GM18507 (cell line): ENCODE results near the gene SLC22A23.

ENCODE experiments used
- DNase-seq: peaks from one replicate; pipeline ENCODE4 v3.0.0; 2011; ENCODE audit warnings: low read depth; ENCODE audit not compliant: insufficient read length; ENCODE audit errors: extremely low spot score
- FAIRE-seq: peaks from 2 replicates; lab custom pipeline; 2011; peaks lifted over from hg19 to GRCh38; lab: Jason Lieb, UNC

The SLC22A23 gene

GRCh38 chr6:3228771-3229565 lies 227.9 kb downstream of the SLC22A23 start:
- DNase-seq (no peak), FAIRE-seq (peak; percentile 39)

- DNase-seq (no peak), FAIRE-seq (no peak)
These were observed 228.7 kb downstream of the SLC22A23 start for GRCh38 chr6:3228046-3228671.

- FAIRE-seq: no peak
- DNase-seq: no peak
These were observed 229.3 kb downstream of the SLC22A23 start, which contains the start of gene TUBB2B for GRCh38 chr6:3227363-3228045. Gene TUBB2B, minus strand, starts transcription at chr6:3227653. Its CDS starts 110 bp downstream, at chr6:3227543.

GRCh38 chr6:3226481-3227362 lies 230.1 kb downstream of the SLC22A23 start:
- DNase-seq: no peak
- FAIRE-seq: no peak

- DNase-seq (no peak), FAIRE-seq (no peak)
These were observed 230.8 kb downstream of the SLC22A23 start for GRCh38 chr6:3226042-3226441.

- FAIRE-seq: no peak
- no peak for DNase-seq
These were observed 234.3 kb downstream of the SLC22A23 start for GRCh38 chr6:3222506-3223038.

- no peak for FAIRE-seq
- no peak for DNase-seq
These were observed 235.3 kb downstream of the SLC22A23 start for GRCh38 chr6:3221578-3221977.

- DNase-seq (no peak), FAIRE-seq (no peak)
These were observed 236.5 kb downstream of the SLC22A23 start for GRCh38 chr6:3220366-3220765.
